Calu3 (cell line): ENCODE results near the gene METTL27. TPM values are rescaled to one million over a fixed set of nuclear protein-coding genes. Genes with fewer than 3 reads are reported as not detected.
A peak's percentile ranks its signal among the peaks of the same experiment; 100 is the strongest.
"Not testable (repeated sequence)": the region's sequence is repeated elsewhere in the genome, so short reads cannot be mapped to it uniquely, and the experiment has no call there.

Experiments
- BruUV-seq: library from RNA; stranded (reverse); fragments of 400-500 nt; replicated peaks from 2 replicates; lab custom pipeline; 2021; lab: Mats Ljungman, UMichigan
- CTCF ChIA-PET: fragments of 300-600 bp; sonication (Branson Sonifier 250); formaldehyde crosslinking; loops from one replicate; lab custom pipeline; 2022; ENCODE audit warnings: antibody characterized with exemption; lab: Charles Lee
- DNase-seq: peaks from one replicate; pipeline ENCODE4 v3.0.0; 2022
- H3K27ac Mint-ChIP-seq: one replicate; pipeline ENCODE4 v1.8.0; 2022; ENCODE audit warnings: mixed read lengths; ENCODE audit not compliant: unreplicated experiment
- H3K27me3 Mint-ChIP-seq: one replicate; pipeline ENCODE4 v1.8.0; 2022; ENCODE audit warnings: mixed read lengths; ENCODE audit not compliant: unreplicated experiment
- H3K36me3 Mint-ChIP-seq: one replicate; pipeline ENCODE4 v1.8.0; 2022; ENCODE audit warnings: mild to moderate bottlenecking, moderate library complexity, mixed read lengths; ENCODE audit not compliant: insufficient read depth, unreplicated experiment
- H3K4me1 Mint-ChIP-seq: one replicate; pipeline ENCODE4 v1.8.0; 2022; ENCODE audit warnings: mild to moderate bottlenecking, low read depth, mixed read lengths; ENCODE audit not compliant: unreplicated experiment
- H3K4me3 Mint-ChIP-seq: one replicate; pipeline ENCODE4 v1.8.0; 2022; ENCODE audit warnings: mild to moderate bottlenecking, low read depth, moderate library complexity, mixed read lengths; ENCODE audit not compliant: unreplicated experiment
- H3K9me3 Mint-ChIP-seq: one replicate; pipeline ENCODE4 v1.8.0; 2022; ENCODE audit warnings: low read depth, mixed read lengths; ENCODE audit not compliant: unreplicated experiment
- intact Hi-C: fragments of 100-400 bp; cut with micrococcal nuclease; formaldehyde crosslinking; loops from one replicate; pipeline ENCODE4 v1.10.0; 2022; ENCODE audit not compliant: unreplicated experiment
- total RNA-seq: library from RNA; stranded (reverse); gene quantifications from 2 replicates; pipeline ENCODE4 v1.2.3, GENCODE V29; 2022
- TF ChIP-seq, protein P1 (sequence below): fragments of 200-600 bp; IDR thresholded peaks from one replicate; pipeline ENCODE4 v1.8.0; 2022; ENCODE audit warnings: antibody characterized with exemption; ENCODE audit not compliant: unreplicated experiment

METTL27 gene
- total RNA-seq, 1 experiment from 2014 or later: 14.3 TPM

DNA sequence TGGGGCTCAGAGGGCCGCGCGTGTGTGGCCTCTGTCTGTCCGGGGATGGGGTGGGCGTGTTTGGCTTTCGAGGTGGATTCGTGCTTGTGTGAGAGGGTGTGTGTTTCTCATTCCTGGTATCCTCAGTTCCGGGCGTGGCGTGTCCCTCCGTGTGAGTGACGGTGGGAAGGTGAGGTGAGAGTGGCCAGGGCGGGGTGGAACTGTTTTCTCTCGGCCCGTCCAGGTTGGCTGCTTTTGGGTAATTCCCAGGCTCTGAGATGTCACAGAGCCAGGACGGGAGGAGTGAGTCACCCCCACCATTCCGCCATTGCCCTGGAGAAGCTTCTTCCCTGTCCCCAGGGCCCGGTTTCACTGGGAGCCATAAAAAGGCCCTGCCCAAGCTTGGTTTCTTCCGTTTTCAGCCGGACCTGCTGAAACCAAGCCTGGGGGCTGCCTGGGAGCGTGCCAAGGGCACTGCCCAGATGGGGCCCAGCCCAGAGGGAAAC, 32.8 kb downstream of the METTL27 start:
- Mint-ChIP-seq H3K4me3 (no peak overlapping the region), H3K36me3 (peaks cover 5% of the 10 kb centered on the region), H3K4me1 (peaks cover 7% of the 10 kb centered on the region), H3K9me3 (no peaks in the 10 kb centered on the region), H3K27ac (peak overlapping the region; percentile 58), H3K27me3 (no peaks in the 10 kb centered on the region)
- TF ChIP-seq, protein P1, sequence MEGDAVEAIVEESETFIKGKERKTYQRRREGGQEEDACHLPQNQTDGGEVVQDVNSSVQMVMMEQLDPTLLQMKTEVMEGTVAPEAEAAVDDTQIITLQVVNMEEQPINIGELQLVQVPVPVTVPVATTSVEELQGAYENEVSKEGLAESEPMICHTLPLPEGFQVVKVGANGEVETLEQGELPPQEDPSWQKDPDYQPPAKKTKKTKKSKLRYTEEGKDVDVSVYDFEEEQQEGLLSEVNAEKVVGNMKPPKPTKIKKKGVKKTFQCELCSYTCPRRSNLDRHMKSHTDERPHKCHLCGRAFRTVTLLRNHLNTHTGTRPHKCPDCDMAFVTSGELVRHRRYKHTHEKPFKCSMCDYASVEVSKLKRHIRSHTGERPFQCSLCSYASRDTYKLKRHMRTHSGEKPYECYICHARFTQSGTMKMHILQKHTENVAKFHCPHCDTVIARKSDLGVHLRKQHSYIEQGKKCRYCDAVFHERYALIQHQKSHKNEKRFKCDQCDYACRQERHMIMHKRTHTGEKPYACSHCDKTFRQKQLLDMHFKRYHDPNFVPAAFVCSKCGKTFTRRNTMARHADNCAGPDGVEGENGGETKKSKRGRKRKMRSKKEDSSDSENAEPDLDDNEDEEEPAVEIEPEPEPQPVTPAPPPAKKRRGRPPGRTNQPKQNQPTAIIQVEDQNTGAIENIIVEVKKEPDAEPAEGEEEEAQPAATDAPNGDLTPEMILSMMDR: no peak
- CTCF ChIA-PET: interaction anchor here (0.6 to 1.0 kb wide), 4 partner anchors 13 to 38 kb away, joined by 3 to 4 read pairs (median 3); no protein-coding TSS in a partner anchor
- BruUV-seq: no TSS peak
- intact Hi-C loops: no loop called here
- DNase-seq: peak; percentile 40

DNA sequence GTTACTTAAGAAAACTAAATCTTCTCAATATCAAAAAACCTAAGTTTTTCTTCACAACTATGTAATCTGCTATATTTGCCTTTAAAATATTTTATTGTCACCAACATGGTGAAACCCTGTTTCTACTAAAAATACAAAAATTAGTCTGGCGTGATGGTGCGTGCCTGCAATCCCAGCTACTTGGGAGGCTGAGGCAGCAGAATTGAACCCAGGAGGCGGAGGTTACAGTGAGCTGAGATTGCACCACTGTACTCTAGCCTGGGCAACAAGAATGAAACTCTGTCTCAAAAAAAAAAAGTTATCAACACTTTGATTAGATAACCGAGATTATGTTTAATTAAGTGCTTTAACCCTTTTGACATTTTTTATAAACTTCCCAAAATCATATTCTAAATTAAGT, 39.9 kb downstream of the METTL27 start:
- peaks cover 8% of the 10 kb centered on the region for H3K4me1 Mint-ChIP-seq
- BruUV-seq: no TSS peak

GRCh38 chr7:73801577-73801976, 40.7 kb downstream of the METTL27 start:
- no peaks in the 10 kb centered on the region for H3K9me3 Mint-ChIP-seq
- CTCF ChIA-PET: no interaction called here
- H3K4me1 Mint-ChIP-seq: peaks cover 8% of the 10 kb centered on the region
- intact Hi-C loops: no loop called here
- no peak overlapping the region for H3K27ac Mint-ChIP-seq
- DNase-seq: no peak
- TF ChIP-seq, protein P1: no peak
- BruUV-seq: no TSS peak
- no peaks in the 10 kb centered on the region for H3K36me3 Mint-ChIP-seq
- H3K4me3 Mint-ChIP-seq: no peak overlapping the region
- no peaks in the 10 kb centered on the region for H3K27me3 Mint-ChIP-seq

More for the DNA sequence above, 39.9 kb downstream of the METTL27 start:
- TF ChIP-seq, protein P1: no peak
- H3K4me3 Mint-ChIP-seq: no peak overlapping the region
- no peak for DNase-seq
- no peaks in the 10 kb centered on the region for H3K9me3 Mint-ChIP-seq
- no peaks in the 10 kb centered on the region for H3K27me3 Mint-ChIP-seq
- no peak overlapping the region for H3K27ac Mint-ChIP-seq
- intact Hi-C loops: no loop called here
- CTCF ChIA-PET: no interaction called here
- H3K36me3 Mint-ChIP-seq: no peaks in the 10 kb centered on the region

GRCh38 chr7:73799282-73800141, 42.8 kb downstream of the METTL27 start:
- CTCF ChIA-PET: no interaction called here
- H3K4me3 Mint-ChIP-seq: no peak overlapping the region
- H3K9me3 Mint-ChIP-seq: no peaks in the 10 kb centered on the region
- H3K4me1 Mint-ChIP-seq: peaks cover 8% of the 10 kb centered on the region
- no peak overlapping the region for H3K27ac Mint-ChIP-seq
- TF ChIP-seq, protein P1: no peak
- no peaks in the 10 kb centered on the region for H3K36me3 Mint-ChIP-seq
- intact Hi-C loops: no loop called here
- no TSS peak for BruUV-seq
- no peaks in the 10 kb centered on the region for H3K27me3 Mint-ChIP-seq
- no peak for DNase-seq

- H3K4me1 Mint-ChIP-seq, CTCF ChIA-PET, H3K4me3 Mint-ChIP-seq, H3K9me3 Mint-ChIP-seq, DNase-seq, BruUV-seq, H3K27ac Mint-ChIP-seq, intact Hi-C loops, H3K27me3 Mint-ChIP-seq, H3K36me3 Mint-ChIP-seq: not testable (repeated sequence)
Measured at GRCh38 chr7:73797176-73797575, 45.1 kb downstream of the METTL27 start.

DNA sequence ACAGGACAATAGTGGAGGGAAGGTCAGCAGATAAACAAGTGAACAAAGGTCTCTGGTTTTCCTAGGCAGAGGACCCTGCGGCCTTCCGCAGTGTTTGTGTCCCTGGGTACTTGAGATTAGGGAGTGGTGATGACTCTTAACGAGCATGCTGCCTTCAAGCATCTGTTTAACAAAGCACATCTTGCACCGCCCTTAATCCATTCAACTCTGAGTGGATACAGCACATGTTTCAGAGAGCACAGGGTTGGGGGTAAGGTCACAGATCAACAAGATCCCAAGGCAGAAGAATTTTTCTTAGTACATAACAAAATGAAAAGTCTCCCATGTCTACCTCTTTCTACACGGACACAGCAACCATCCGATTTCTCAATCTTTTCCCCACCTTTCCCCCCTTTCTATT, 45.7 kb downstream of the METTL27 start:
- intact Hi-C loops, BruUV-seq, H3K36me3 Mint-ChIP-seq, H3K27me3 Mint-ChIP-seq, H3K4me3 Mint-ChIP-seq, H3K9me3 Mint-ChIP-seq, CTCF ChIA-PET, H3K27ac Mint-ChIP-seq, DNase-seq: not testable (repeated sequence)
- H3K4me1 Mint-ChIP-seq: peaks cover 15% of the 10 kb centered on the region
